GM21619 (cell line): Measurements from ENCODE around the gene PTPRCAP.
"Not testable (repeated sequence)": the region's sequence is repeated elsewhere in the genome, so short reads cannot be mapped to it uniquely, and the experiment has no call there.

Experiments used
- ATAC-seq: cut with Tn5 transposase; IDR thresholded peaks from one replicate; pipeline ENCODE4 v1.9.1; 2021; ENCODE audit not compliant: unreplicated experiment

The PTPRCAP gene

GRCh38 chr11:67437082-67437808 is at the start of gene PTPRCAP:
Gene PTPRCAP (minus strand): TSS chr11:67437682. CDS start chr11:67437619, 63 bp downstream.
- ATAC-seq, result no peak

DNA sequence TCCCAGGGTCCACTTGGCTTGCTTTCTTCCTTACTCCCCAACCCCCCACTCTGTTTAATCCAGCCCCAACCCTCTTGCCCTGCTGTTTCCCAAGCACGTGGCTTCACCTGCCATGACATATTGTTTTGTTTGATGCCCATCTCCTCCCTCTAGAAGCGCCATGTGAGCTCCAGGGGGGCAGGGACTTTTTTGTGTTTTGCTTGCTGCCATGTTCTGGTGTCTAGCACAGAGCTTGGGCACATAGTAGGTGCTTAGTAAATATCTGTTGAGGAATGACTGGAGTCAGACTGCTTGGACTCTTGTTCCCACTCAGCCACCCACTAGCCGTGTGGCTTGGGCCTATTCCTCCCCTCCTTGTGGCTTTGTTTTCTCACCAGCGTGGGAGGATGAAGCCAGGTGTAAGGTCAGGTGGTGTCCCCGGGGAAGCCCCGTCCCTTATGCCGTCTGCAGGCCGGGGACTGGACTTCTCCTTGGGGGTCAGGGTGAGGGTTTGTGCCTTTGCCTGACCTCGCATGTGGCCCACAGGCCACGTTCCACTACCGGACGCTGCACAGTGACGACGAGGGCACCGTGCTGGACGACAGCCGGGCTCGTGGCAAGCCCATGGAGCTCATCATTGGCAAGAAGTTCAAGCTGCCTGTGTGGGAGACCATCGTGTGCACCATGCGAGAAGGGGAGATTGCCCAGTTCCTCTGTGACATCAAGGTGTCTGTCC is 49.2 kb upstream of the PTPRCAP start:
- ATAC-seq, result peak; percentile 36

GRCh38 chr11:67485873-67486361 is 48.4 kb upstream of the PTPRCAP start:
- ATAC-seq, result not testable (repeated sequence)

- ATAC-seq, result no peak
Observed at GRCh38 chr11:67484847-67485311, 47.4 kb upstream of the PTPRCAP start.

DNA sequence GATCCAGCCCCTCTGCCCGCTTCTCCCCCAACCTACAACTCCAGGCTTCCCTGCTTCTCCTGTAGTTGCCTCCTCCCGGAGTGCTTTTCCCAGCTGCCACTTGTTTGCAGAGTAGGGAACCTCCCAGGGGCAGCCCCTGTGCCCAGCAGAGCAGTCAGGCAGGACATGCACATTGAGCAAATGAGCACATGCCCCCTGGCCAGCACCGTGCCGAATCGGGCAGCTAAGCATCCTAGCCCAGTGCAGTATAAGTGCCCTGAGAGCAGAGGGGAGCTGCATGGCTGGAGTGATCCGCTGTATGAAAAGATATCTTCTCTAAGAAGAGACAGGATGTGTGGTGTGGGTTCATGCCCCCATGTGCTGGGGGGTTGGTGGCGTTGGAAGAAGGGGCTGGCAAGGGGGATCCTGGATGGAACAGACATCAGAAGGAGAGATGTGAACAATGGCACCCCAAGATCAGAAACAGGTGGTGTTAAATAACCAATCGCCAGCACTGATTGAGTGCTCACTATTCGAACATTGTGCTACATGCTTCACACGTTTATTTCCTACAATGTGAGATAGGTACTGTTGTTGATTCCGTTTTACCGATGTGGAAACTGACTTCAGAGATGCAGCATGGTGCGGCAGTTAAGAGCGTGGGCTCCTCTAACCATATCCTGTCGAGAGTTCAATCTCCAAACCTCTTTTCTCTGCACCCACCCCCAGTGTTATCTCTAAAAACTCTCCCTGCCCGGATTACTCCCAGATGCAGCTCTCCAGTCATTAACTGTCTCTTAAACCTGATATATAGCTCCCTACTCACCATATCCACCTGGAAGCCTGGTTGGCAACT is 46.6 kb upstream of the PTPRCAP start:
- ATAC-seq, result no peak

GRCh38 chr11:67482827-67483798 is 45.6 kb upstream of the PTPRCAP start, which contains the start of gene AIP:
Gene AIP (plus strand): TSS chr11:67483026. CDS start chr11:67483159, 133 bp downstream.
- ATAC-seq, result peak; percentile 44

- peak; percentile 1 for ATAC-seq
Observed at GRCh38 chr11:67482275-67482826, 44.9 kb upstream of the PTPRCAP start.

GRCh38 chr11:67477344-67478050 is 40.0 kb upstream of the PTPRCAP start:
- not testable (repeated sequence) for ATAC-seq

DNA sequence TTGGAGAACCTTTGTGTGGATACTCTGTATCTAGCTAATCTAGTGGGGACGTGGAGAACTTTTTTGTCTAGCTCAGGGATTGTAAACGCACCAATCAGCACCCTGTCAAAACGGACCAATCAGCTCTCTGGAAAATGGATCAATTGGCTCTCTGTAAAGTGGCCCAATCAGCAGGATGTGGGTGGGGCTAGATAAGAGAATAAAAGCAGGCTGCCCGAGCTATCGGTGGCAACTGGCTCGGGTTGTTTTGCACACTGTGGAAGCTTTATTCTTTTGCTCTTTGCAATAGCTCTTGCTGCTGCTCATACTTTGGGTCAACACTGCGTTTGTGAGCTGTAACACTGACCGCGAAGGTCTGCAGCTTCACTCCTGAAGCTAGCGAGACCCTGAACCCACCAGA is 39.2 kb upstream of the PTPRCAP start:
- ATAC-seq, result not testable (repeated sequence)

DNA sequence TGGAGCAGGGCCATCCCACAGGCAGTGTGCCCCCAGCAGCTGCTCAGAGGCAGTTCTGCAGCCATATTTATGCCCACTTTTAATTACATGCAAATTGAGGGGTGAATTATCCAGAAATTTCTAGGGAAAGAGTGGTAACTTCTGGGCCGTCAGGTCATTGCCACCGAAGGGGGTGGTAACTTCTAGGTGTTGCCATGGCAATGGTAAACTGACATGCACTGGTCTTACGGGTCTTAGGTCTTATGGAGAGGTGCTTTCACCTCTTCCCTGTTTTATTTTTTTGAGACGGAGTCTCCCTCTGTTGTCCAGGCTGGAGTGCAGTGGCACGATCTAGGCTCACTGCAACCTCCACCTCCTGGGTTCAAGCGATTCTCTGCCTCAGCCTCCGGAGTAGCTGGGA is 35.4 kb upstream of the PTPRCAP start:
- no peak for ATAC-seq

DNA sequence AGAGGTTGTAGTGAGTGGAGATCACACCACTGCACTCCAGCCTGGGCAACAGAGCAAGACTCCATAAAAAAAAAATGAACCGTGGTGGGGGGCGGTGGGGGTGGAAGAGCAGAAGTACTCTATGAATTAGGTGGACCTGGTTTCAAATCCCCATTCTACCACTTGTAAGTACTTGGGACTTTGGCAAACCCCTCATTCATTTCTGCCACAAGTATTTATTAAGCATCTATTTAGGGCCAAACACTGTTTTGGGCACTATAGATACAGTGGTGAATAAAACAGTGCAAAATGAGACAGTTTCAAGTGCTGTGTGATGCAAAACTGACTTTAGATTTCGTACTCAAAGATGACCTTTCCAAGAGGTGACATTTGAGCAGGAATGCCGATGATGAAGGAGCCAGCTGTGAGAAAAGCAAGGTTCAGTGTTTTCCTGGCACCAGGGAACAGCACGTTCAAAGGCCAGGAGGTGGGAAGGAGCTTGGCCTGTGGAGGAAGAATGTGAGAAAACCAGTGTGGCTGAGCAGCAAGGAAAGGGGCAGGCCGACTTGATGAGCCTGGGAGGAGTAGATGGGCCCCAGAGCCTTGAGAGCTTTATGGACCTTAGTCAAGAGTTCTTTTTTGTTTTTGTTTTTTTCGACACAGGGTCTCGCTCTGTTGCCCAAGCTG is 33.0 kb upstream of the PTPRCAP start:
- no peak for ATAC-seq

DNA sequence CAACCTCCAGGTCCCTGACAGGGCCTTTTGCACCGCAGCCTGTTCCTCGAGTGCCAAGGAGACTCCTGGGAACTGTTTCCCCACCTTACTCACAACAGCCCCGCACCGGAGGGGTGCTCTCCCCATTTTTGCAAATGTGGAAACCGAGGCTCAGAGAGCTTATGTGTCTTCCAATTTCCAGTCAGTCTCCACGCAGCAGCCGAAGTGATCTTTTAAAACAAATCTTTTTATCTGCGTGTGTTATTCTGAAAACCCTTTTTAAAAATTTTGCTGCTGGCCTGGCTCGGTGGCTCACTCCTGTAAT is 32.0 kb upstream of the PTPRCAP start:
- no peak for ATAC-seq

DNA sequence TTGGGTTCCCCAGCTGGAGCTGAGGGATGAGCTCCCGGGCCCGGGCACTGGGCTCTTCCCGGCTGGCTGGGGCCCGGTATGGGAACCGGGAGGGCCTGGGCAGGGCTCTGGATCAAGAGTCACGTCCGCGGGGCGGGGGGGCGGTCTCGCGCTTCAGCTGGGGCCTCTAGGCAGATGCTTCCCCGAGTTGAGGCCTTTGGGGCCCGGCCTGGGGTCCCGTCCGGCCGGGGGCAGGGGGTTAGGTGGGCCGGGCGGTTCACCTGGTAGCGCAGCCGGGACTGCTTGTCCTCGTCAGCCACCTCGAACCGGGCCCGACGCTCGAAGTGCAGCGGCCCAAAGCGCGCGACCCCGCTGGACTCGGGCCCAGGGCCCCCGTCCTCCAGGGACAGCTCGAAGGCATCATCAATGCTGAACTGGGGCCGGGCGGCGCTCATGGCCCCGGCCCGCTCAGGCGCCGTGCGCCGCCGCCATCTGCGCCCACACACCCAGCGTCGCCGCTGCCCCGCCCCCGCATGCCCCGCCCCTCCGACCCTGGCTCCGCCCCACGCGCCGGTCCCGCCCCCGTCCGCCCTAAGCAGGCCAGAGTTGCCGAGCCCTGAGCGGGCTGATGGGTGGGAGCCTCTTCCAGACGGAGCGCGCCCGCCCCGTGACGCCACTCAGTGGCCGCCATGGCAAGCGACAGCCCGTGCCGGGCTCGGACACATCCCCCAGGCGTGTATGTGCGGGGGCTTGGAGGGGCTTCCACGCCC is 31.5 kb upstream of the PTPRCAP start, which contains the start of gene TMEM134:
TMEM134 (minus strand) TSS at position 493 of the 749 bp plus-strand sequence; CDS start at position 434, 59 bp downstream.
- peak; percentile 62 for ATAC-seq

DNA sequence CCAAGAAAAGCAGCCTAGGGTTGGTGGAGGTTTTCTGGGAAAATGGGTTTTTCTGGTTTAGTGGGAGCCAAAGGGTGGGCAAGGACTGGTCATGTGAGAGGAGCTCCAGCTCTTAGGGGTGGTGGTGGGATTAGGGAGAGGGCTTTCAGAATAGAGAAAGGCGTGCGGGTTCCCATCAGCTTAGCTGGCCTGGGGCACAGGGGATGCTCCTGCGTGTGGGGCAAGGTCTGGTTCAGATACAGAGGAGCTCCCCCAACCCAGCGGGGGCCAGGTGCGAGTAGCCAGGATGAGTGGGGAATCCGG is 30.9 kb upstream of the PTPRCAP start:
- ATAC-seq, result no peak

GRCh38 chr11:67468056-67468455 is 30.6 kb upstream of the PTPRCAP start:
- ATAC-seq, result no peak

DNA sequence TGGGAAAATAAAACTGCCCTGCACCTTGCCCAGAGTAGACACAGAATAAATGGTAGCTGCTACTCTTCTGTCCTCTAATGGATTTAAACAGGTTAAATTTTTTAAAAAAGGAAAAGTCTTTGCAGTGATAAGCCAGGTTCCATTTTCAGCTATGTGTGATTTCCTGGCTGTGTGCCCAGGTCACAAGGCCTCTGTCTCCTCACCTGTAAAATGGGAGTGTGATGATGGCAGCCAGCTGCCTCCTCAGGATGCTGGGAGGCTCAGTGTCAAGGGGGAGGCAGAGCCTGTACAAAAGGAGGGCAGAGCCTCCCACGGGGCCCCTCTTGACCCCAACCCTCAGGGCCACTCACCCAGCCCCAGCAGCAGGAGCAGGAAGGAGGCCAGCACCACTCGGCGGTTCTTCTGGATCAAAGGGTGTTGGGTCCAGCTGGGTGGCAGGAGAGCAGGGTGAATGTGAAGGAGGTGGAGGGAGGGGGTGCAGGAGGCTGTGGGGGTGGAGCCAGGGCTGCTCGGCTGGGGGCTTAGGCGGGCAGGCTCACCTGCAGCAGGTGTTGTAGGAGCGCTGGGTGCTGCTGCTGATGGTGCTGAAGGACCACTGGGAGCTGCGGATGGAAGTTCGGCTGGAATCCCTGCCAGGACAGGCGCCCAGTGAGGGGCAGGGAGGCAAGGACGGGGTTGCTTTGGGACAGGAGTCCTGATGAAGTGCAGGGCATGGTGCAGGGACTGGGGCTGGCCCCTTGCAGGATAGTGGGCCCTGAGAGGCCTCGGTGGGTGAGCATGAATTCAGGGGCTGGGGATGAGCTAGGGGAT is 29.7 kb upstream of the PTPRCAP start:
- ATAC-seq, result no peak

GRCh38 chr11:67466367-67466766 is 28.9 kb upstream of the PTPRCAP start:
- ATAC-seq, result no peak
